PFSK-1 (cell line): ENCODE results near the gene HSD3B1.

Experiments
- FOXP2 ChIP-seq: optimal IDR thresholded peaks from 2 replicates; pipeline ENCODE3; 2011; ENCODE audit warnings: borderline replicate concordance, control low read depth, inconsistent platforms; ENCODE audit not compliant: insufficient read depth; ENCODE audit errors: extremely low read length, extremely low read depth
- POLR2AphosphoS5 ChIP-seq: IDR thresholded peaks from 2 replicates; pipeline ENCODE4 v1.6.1; 2012; ENCODE audit warnings: low read depth, mild to moderate bottlenecking, control low read depth, low read length, moderate library complexity
- SIN3A ChIP-seq: IDR thresholded peaks from 2 replicates; pipeline ENCODE4 v1.6.1; 2012; ENCODE audit warnings: mild to moderate bottlenecking, low read length, moderate library complexity, borderline replicate concordance; ENCODE audit not compliant: insufficient read depth
- TAF1 ChIP-seq: IDR thresholded peaks from 2 replicates; pipeline ENCODE4 v1.6.1; 2012; ENCODE audit warnings: low read length, control low read depth, borderline replicate concordance; ENCODE audit not compliant: insufficient read depth
- TF ChIP-seq, protein P1 (sequence below), 2 experiments: IDR thresholded peaks; 2 replicates each; pipeline versions ENCODE4 v1.6.1 to v1.8.0; 2011 to 2012; ENCODE audit warnings: low read depth in 2 of 2, low read length in 2 of 2, control low read depth in 1 of 2, inconsistent platforms in 1 of 2, mild to moderate bottlenecking in 1 of 2, moderate library complexity in 1 of 2; ENCODE audit not compliant: insufficient read depth in 1 of 2

Gene HSD3B1

GRCh38 chr1:119531606-119532323, 24.8 kb downstream of the HSD3B1 start:
- TF ChIP-seq, protein P1, sequence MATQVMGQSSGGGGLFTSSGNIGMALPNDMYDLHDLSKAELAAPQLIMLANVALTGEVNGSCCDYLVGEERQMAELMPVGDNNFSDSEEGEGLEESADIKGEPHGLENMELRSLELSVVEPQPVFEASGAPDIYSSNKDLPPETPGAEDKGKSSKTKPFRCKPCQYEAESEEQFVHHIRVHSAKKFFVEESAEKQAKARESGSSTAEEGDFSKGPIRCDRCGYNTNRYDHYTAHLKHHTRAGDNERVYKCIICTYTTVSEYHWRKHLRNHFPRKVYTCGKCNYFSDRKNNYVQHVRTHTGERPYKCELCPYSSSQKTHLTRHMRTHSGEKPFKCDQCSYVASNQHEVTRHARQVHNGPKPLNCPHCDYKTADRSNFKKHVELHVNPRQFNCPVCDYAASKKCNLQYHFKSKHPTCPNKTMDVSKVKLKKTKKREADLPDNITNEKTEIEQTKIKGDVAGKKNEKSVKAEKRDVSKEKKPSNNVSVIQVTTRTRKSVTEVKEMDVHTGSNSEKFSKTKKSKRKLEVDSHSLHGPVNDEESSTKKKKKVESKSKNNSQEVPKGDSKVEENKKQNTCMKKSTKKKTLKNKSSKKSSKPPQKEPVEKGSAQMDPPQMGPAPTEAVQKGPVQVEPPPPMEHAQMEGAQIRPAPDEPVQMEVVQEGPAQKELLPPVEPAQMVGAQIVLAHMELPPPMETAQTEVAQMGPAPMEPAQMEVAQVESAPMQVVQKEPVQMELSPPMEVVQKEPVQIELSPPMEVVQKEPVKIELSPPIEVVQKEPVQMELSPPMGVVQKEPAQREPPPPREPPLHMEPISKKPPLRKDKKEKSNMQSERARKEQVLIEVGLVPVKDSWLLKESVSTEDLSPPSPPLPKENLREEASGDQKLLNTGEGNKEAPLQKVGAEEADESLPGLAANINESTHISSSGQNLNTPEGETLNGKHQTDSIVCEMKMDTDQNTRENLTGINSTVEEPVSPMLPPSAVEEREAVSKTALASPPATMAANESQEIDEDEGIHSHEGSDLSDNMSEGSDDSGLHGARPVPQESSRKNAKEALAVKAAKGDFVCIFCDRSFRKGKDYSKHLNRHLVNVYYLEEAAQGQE (IDR thresholded peaks at IDR 0.05; ENCODE audit: insufficient read depth in 1 of 2, low read depth in 2 of 2, low read length in 2 of 2) = no peak
- TF ChIP-seq POLR2AphosphoS5 = no peak
- no peak for TF ChIP-seq SIN3A
- TF ChIP-seq TAF1 = no peak
- no peak for TF ChIP-seq FOXP2

DNA sequence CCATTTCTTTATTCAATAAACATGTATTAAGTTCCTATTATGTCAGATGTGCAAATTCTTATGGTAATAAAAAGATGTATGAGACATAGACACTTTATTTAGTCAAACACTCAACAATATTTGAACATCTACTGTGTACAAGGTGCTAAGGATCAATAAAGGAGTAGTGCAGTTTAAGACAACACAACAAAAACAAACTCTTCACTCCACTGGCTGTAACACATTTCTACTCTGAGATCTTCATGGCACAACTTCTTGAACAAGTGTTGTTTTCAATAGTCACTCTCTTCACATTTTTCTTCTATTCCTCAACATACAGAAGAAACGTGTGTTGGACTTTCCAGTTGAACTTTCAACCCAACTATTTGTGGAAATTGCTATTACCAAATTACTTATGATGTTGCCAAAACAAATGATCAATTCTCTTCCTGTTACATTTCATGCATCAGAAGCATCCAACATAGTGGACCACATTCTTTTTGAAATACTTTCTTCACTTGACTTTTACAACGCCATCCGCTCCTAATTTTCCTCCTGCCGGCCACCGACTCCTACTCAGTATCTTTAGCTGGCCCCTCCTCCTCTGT, 25.4 kb downstream of the HSD3B1 start:
- TF ChIP-seq, protein P1 (IDR thresholded peaks at IDR 0.05; ENCODE audit: insufficient read depth in 1 of 2, low read depth in 2 of 2, low read length in 2 of 2) = no peak
- TF ChIP-seq POLR2AphosphoS5 (no peak), TAF1 (no peak), SIN3A (no peak), FOXP2 (no peak)

DNA sequence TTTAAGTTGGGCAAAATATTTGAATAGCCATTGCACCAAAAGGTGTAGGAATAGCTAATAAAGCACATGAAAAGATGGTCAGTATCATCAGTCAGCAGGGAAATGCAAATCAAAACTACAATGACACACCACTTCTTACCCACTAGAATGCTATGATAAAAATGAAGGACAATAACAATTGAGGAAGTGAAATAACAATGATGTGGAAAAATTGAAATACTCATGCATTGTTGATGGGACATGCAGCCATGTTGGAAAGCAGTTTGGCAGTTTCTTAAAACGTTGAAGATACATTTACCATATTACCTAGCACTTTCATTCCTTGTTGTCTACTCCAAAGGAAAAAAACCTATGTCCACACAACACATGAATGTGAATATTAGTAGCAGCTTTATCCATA, 28.4 kb downstream of the HSD3B1 start:
- no peak for TF ChIP-seq FOXP2
- TF ChIP-seq SIN3A = no peak
- TF ChIP-seq, protein P1 (IDR thresholded peaks at IDR 0.05; ENCODE audit: insufficient read depth in 1 of 2, low read depth in 2 of 2, low read length in 2 of 2) = no peak

DNA sequence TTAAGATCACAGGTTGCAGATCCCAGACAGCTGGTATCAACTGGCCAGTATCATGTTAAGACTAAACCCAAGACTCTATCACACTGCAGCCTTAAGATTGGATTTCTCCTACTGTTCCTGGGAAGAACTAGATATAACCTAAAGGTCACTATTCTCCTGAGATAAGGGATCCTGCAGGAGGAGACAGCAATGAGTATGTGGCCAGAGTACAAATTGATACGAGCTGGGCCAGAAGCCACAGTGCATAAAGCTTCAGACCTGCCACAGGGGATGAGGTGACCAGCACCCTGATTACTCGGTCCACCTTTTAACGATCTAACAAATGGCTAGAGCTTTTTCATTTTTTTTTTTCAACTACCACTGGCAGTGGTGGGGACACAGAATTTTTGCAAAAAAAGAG, 31.0 kb downstream of the HSD3B1 start:
- TF ChIP-seq SIN3A = no peak
- TF ChIP-seq FOXP2 = no peak
- TF ChIP-seq, protein P1 (IDR thresholded peaks at IDR 0.05; ENCODE audit: insufficient read depth in 1 of 2, low read depth in 2 of 2, low read length in 2 of 2) = no peak
- no peak for TF ChIP-seq POLR2AphosphoS5
- TF ChIP-seq TAF1 = no peak
